ENCODE results near the gene RNASE11.
"Not testable (repeated sequence)": the region's sequence is repeated elsewhere in the genome, so short reads cannot be mapped to it uniquely, and the experiment has no call there.

The RNASE11 gene

GRCh38 chr14:20614038-20614840 is 26.4 kb upstream of the RNASE11 start:
- peak; percentile 13 for DNase-seq (ENCODE audit: low spot score)

DNA sequence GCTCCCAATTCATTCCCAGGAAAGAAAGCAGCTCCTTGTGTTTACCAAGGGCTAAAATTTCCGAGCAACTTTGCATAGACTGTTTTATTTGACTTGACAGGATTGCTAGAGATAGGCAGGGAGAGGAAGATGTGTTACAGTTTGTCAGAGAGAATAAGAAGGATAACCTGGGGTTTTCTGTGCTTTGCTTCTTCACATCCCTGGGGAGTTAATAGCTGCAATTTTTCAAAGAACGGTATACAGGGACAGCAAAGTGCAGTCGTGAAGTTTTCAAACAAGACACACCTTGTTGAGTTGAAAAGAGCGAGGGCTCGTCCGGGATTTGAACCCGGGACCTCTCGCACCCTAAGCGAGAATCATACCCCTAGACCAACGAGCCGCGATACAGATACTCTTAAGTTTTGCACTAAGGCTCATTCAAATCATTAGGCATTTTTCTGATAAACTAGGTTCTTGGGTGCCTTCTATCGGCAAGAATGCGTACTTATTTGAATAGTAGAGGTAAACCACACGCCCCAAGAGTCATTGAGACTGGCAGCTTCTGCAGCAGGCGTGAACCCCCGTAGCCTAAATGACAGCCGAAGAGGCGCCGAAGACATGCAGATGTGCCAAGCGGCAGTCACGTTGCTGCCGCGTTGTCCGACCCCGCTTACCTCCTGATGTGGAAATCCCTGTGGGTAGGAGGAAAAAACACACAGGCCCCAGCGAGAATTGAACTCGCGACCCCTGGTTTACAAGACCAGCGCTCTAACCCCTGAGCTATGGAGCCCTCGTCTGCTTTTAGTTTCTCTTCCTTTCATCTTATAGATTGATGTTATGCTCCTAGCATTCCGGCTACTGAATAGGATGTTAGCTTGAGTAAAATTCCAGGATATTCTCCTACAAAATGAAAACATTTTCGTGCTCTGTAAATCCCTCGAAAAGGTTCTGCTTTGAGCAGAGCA is 25.6 kb upstream of the RNASE11 start:
- peak; percentile 90 for DNase-seq (ENCODE audit: low spot score)

DNA sequence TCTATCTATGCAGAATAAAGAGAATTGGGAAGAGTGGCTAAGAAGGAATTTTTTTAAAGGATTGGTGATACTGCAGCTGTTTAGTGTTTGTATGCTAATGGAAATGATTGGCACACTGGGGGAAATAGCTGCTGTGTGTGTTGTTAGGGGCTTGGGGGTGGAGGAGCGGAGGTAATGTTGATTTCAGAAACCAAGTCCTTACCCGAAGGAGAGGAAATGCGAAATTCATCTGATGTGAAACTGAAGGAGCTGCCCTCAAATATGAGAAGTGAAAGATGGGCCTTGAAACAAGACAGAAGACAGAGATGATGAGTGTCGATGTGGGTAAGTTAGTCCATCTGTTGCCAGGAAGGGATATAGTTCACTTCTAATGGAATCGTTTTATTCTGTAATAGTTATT is 24.6 kb upstream of the RNASE11 start:
- no peak for DNase-seq (ENCODE audit: low spot score)

GRCh38 chr14:20611277-20611676 is 23.5 kb upstream of the RNASE11 start:
- DNase-seq (ENCODE audit: low spot score) = no peak

- peak; percentile 69 for DNase-seq (ENCODE audit: low spot score)
Measured at GRCh38 chr14:20610002-20610765, 22.4 kb upstream of the RNASE11 start.

- peak; percentile 86 for DNase-seq (ENCODE audit: low spot score)
Measured at GRCh38 chr14:20609215-20610001, 21.6 kb upstream of the RNASE11 start.

- no peak for DNase-seq (ENCODE audit: low spot score)
Measured at GRCh38 chr14:20608383-20609110, 20.7 kb upstream of the RNASE11 start.

DNA sequence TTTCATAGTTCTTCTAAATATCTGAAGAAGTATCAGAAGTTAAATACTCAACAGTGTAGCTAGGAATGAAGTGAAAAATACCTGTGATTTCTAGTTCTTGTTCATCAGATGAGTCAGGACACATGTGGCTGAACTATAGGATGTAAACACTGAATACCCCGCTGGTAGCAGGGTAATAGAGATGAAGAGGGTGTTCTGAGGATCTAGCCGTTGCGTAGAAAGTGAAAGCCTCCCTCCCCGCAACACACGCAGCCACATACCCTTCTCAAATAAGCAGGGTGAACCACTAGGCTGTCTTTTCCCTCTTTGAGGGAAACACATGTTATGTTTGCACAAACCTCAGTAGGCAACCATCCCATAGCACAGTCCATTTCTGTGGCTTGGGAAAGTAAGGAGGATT is 19.8 kb upstream of the RNASE11 start:
- DNase-seq (ENCODE audit: low spot score) = no peak

DNA sequence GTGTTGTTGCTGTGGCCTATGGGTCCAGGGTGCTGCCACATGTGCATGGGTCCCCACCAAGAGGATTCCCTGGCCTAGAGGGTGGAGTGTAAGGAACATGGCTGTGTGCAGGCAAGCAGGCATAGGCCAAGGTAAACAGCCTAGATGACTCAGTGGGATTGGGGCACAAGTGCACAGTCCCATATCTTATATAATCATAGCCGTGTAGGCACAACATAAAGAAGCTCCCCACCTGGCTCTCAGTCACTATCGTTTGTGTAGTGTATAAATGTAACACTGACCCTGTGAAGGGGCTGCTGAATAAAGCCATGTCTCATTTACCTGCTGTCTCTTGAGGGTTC is 19.1 kb upstream of the RNASE11 start:
- DNase-seq (ENCODE audit: low spot score) = no peak

DNA sequence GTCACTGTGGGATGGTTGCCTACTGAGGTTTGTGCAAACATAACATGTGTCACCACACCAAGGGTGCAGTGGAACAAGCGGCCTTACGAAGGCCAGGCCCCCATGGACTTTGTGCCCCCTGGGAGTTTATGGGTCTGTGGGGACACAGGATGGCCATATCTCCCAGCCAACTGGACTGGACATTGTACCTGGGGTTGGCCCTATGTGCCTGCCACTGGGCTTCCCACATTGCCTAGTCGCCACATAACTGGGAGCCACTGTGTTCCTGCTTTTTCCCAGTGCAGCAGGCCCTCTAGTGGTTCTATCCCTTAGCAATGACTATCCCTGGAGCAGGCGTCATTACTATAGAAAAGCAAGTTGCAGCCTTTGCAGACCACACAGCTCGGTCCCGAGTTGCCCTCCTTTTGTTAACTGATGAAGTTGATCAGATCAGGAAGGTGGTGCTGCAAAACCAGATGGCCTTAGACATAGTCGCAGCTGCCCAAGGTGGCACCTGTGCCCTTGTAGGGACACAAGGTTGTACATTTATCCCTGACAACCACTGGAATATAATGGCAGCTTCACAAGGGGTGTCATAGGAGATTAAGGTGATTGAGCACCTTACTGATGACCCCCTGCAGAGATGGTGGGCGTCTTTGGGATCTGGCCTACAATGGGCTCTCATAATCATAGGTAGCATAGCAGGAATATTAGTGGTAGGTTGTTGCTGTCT is 18.5 kb upstream of the RNASE11 start:
- DNase-seq (ENCODE audit: low spot score) = no peak

- no peak for DNase-seq (ENCODE audit: low spot score)
Measured at GRCh38 chr14:20603813-20604690, 16.3 kb upstream of the RNASE11 start.

DNA sequence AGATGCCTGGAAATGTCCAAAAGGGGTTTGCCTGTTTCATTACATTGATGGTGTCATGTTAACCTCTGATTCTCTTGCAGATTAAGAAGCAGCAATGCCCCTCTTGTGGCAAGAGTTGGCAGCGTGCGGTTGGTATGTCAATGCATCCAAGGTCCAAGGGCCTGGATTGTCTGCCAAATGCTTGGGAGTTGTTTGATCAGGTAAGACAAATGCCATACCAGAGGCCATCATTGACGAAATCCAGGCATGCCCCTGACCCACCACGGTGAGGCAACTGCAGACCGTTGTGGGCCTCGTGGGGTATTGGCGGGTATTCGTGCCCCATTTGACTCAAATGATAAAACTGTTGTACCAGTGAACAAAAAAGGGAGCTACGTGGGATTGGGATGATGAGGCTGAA is 14.8 kb upstream of the RNASE11 start:
- DNase-seq (ENCODE audit: low spot score) = no peak

DNA sequence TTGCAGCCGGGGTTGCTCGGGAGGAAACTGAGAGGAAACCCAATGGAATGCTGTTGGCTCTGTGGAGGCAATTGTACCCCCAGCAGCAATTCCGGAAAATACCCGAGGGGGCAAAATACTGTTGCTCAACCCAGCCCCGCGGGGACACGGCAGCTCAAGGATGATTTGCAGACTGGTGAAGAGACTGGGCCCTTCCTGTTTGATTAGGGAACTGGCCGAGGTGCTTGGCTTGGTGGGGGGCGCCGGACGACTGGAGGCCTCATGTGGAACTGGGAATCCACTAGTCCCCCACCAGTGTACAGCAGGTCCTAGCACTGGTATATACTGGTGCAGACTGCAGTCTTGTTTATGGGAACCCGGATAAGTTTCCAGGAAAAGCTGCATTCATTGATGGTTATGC is 13.7 kb upstream of the RNASE11 start:
- no peak for DNase-seq (ENCODE audit: low spot score)

DNA sequence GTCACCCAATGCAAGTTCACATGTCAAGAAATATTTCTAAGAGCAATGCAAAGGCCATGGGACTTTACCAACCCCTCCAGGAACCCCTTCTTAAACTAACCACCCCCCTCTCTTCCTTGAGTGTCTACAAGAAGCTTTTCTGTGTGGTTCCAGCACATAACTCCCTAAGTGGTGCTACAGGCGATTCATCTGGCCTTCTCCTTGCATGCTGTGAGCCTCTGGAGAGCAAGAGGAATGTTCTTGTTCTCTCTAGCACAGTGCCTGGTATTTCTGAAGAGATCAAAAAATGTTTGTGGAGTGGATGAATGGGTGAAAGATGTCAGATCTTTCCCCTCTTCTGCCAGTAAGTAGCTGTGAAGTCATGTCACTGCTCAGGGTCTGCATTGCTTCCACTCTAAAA is 9.3 kb upstream of the RNASE11 start:
- DNase-seq (ENCODE audit: low spot score) = no peak

- DNase-seq (ENCODE audit: low spot score) = not testable (repeated sequence)
Measured at GRCh38 chr14:20595726-20596125, 7.9 kb upstream of the RNASE11 start.

DNA sequence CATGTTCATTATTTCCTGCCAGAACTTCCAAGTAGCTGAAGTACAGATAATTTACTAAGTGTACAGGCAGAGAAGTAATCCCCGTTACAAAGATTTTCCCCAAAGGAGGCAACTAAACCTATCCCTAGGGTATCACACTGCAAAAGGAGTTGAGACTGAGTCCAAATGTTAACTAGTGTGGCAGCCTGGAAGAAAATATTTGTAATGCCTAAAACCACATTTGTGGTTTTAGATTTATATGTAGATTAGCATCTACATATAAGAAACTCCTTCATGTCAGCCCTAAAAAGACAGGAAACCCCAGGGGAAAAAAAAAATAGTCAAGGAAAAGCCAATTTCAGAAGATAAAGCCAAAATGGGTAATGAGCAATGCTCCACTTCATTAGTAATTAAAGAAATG is 4.8 kb upstream of the RNASE11 start:
- DNase-seq (ENCODE audit: low spot score) = no peak

GRCh38 chr14:20591235-20591634 is 3.4 kb upstream of the RNASE11 start, which contains the start of gene RNASE12:
RNASE12 (minus strand) TSS chr14:20591376; CDS start chr14:20590723, 653 bp downstream.
- DNase-seq (ENCODE audit: low spot score) = no peak

- no peak for DNase-seq (ENCODE audit: low spot score)
Measured at GRCh38 chr14:20583908-20584307, 3.9 kb downstream of the RNASE11 start.

DNA sequence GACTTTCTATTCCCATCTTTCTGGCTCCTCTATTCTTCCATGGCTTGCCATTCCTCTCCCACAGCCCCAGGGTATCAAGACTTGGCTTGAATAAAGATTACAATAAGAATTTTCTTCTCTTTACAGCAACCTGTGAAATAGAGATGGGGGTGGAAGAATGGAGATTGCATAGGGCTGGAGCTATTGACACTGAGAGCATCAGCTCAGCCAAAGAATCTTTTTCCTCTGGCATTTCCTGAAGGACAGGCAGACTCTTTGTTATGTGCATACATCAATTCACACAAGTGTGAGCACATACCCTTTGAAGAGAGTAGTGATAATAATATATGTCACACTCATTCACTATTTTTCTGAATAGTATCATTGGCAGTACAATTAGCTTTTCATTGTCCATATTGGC is 4.7 kb downstream of the RNASE11 start:
- no peak for DNase-seq (ENCODE audit: low spot score)

Measured in CD4-positive, alpha-beta T cell treated with Interleukin-2 at 100 ng/mL for 4 hours (primary cell).